ENCODE results near the gene FAM124A. TPM values are rescaled to one million over a fixed set of nuclear protein-coding genes. Genes with fewer than 3 reads are reported as not detected.

The FAM124A gene
- total RNA-seq, 1 donor from 2014 or later = 2.4 TPM

DNA sequence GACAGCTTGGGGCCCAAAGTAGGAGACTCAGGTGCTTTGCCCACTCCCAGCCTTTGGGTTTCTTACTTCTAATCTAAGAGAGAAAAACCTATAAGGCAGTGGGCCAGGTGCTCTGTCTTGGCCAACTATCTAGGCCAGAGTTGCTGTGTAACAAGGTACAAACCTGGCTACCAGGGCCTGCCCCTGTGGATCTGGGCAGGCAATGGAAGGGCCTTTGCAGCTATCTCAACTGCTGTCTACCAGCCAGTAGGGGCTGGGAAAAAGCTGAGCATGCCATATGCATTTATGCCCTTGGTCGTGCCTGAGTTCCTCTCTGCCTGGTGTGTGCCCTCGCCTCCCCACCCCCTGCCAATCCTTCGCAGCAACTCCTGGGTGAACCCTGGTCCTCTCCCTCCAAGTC lies 100.6 kb downstream of the FAM124A start:
- Mint-ChIP-seq H3K36me3 (ENCODE audit: low read depth) (no peaks in the 10 kb centered on the region), H3K4me3 (ENCODE audit: unreplicated experiment) (no peak overlapping the region), H3K27ac (ENCODE audit: unreplicated experiment) (no peak overlapping the region), H3K27me3 (ENCODE audit: low read depth) (peaks cover 2% of the 10 kb centered on the region), H3K4me1 (ENCODE audit: low read depth) (peaks cover 14% of the 10 kb centered on the region), H3K9me3 (ENCODE audit: low read depth) (no peaks in the 10 kb centered on the region)
- TF ChIP-seq, protein P1, sequence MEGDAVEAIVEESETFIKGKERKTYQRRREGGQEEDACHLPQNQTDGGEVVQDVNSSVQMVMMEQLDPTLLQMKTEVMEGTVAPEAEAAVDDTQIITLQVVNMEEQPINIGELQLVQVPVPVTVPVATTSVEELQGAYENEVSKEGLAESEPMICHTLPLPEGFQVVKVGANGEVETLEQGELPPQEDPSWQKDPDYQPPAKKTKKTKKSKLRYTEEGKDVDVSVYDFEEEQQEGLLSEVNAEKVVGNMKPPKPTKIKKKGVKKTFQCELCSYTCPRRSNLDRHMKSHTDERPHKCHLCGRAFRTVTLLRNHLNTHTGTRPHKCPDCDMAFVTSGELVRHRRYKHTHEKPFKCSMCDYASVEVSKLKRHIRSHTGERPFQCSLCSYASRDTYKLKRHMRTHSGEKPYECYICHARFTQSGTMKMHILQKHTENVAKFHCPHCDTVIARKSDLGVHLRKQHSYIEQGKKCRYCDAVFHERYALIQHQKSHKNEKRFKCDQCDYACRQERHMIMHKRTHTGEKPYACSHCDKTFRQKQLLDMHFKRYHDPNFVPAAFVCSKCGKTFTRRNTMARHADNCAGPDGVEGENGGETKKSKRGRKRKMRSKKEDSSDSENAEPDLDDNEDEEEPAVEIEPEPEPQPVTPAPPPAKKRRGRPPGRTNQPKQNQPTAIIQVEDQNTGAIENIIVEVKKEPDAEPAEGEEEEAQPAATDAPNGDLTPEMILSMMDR (IDR thresholded peaks at IDR 0.05) = no peak
- DNase-seq (ENCODE audit: low spot score) = no peak

DNA sequence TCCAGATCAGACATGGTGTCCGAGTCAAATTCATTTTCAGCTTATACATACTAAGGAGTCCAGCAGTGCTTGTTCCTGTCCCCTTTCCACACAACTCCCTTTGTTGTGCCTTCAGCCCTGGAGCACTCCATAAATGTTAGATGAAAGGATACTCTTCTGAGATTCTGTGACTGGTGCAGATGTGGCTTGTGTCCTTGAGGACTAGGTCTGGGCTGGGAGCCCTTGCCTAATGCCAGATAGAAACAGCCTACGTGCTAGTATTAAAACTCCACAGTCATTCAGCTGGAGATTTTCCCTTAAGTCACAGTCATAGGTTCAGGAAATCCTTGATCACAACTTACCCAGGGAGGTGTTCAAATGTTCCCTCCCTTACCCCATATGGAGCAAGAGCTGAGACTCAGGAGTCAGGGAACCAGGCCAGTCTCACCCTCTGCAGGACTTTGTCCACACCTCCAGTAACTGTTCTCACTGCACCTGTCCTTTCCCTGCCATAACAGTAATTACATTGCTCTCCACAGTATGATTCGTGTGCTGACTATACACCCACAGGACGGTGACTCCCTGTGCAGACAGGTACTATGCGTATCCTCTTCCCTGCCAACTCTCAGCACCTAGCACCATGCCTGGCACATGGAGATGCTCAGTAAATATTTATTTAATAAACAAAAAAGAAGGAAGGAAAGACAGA lies 101.8 kb downstream of the FAM124A start:
- Mint-ChIP-seq H3K4me1 (ENCODE audit: low read depth) (peaks cover 14% of the 10 kb centered on the region), H3K9me3 (ENCODE audit: low read depth) (no peaks in the 10 kb centered on the region), H3K4me3 (ENCODE audit: unreplicated experiment) (no peak overlapping the region), H3K27me3 (ENCODE audit: low read depth) (peaks cover 2% of the 10 kb centered on the region), H3K27ac (ENCODE audit: unreplicated experiment) (no peak overlapping the region), H3K36me3 (ENCODE audit: low read depth) (no peaks in the 10 kb centered on the region)
- TF ChIP-seq, protein P1 (IDR thresholded peaks at IDR 0.05) = no peak
- no peak for DNase-seq (ENCODE audit: low spot score)

DNA sequence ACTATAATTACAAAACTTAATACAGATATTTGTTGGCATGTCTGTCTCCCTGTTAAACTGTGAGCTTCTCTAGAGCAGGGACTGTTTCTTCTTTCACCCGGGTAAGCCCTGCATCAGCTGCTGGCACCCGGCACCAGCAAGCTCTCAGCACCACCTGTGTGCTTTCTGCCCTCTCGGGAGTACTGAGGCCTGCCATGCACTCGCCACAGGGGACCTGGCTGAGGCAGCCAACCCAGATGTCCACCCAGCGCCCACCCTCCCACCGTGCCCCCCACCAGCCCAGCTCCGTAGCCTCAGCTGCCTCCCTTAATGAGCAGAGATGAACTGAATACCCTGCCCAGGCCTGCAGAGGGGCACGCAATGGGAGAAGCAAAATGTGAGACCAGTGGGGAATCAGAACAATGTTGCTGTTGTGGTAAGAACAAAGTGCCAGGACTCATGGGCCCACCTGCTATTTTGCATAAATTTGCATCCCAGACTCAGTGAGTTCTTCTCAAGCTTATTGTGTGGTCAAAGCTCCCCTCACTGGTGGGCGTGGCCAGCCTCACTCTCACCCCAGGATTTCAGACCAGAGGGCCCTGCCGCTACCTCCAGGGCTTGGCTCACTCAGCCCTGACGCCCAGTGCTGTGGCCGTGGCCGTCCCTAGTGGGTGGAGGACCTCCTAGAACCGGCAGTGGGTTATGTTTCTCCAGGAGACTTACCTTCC lies 102.7 kb downstream of the FAM124A start:
- DNase-seq (ENCODE audit: low spot score) = no peak
- no peaks in the 10 kb centered on the region for H3K36me3 Mint-ChIP-seq (ENCODE audit: low read depth)
- H3K4me3 Mint-ChIP-seq (ENCODE audit: unreplicated experiment) = no peak overlapping the region
- no peak overlapping the region for H3K27ac Mint-ChIP-seq (ENCODE audit: unreplicated experiment)
- H3K9me3 Mint-ChIP-seq (ENCODE audit: low read depth) = no peaks in the 10 kb centered on the region
- TF ChIP-seq, protein P1 (IDR thresholded peaks at IDR 0.05) = no peak
- H3K4me1 Mint-ChIP-seq (ENCODE audit: low read depth) = peaks cover 14% of the 10 kb centered on the region
- peaks cover 2% of the 10 kb centered on the region for H3K27me3 Mint-ChIP-seq (ENCODE audit: low read depth)

DNA sequence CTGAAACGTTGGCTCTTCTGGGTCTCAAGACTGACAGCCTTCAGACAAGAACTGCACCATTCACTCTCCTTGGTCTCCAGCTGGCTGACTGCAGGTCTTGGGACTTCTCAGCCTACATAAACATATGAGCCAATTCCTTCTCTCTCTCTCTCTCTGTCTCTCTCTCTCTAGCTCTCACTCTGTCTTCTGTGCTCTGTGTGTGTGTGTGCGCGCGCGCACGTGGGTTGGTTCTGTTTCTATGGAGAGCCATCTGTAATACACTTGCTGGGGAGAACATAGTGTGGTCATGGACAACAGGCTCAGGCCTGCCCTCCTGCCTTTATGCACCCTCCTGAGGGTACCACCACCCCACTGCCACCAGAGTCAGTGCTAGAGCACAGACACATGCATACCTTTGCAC lies 103.6 kb downstream of the FAM124A start:
- TF ChIP-seq, protein P1 (IDR thresholded peaks at IDR 0.05) = no peak

DNA sequence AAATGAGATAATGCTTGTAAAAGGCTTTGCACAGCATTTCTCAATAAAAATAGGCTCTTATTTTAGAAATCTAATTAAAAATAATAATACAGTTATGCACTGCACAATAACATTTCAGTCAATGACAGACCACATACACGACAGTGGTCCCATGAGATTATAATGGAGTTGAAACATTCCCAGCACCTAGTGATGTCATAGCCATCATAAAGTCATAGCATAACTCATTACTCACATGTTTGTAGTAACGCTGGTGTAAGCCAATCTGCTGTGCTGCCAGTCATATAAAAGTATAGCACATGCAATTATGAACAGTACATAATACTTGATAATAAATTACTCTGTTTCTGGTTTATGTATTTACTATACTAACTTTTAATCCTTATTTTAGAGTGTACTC lies 104.6 kb downstream of the FAM124A start:
- no peaks in the 10 kb centered on the region for H3K36me3 Mint-ChIP-seq (ENCODE audit: low read depth)
- DNase-seq (ENCODE audit: low spot score) = no peak
- peaks cover 17% of the 10 kb centered on the region for H3K4me1 Mint-ChIP-seq (ENCODE audit: low read depth)
- TF ChIP-seq, protein P1 (IDR thresholded peaks at IDR 0.05) = no peak
- no peak overlapping the region for H3K4me3 Mint-ChIP-seq (ENCODE audit: unreplicated experiment)
- H3K27me3 Mint-ChIP-seq (ENCODE audit: low read depth) = peaks cover 2% of the 10 kb centered on the region
- no peaks in the 10 kb centered on the region for H3K9me3 Mint-ChIP-seq (ENCODE audit: low read depth)
- no peak overlapping the region for H3K27ac Mint-ChIP-seq (ENCODE audit: unreplicated experiment)

More for the DNA sequence above, 103.6 kb downstream of the FAM124A start:
- Mint-ChIP-seq H3K4me1 (ENCODE audit: low read depth) (peaks cover 19% of the 10 kb centered on the region), H3K9me3 (ENCODE audit: low read depth) (no peaks in the 10 kb centered on the region), H3K27ac (ENCODE audit: unreplicated experiment) (no peak overlapping the region), H3K27me3 (ENCODE audit: low read depth) (peaks cover 2% of the 10 kb centered on the region), H3K36me3 (ENCODE audit: low read depth) (no peaks in the 10 kb centered on the region), H3K4me3 (ENCODE audit: unreplicated experiment) (no peak overlapping the region)
- DNase-seq (ENCODE audit: low spot score) = no peak

Measured in chondrocyte (in vitro differentiated cells).